Thyroid gland (tissue), 4 donors: Measurements from ENCODE around the gene HOXB3.

Source experiments
- CTCF ChIP-seq, 6 experiments: fragments of 200-600 bp in 3 of 6; fragments of 450-650 bp in 3 of 6; sonication (generic) in 3 of 6; IDR thresholded peaks; one replicate each; pipeline ENCODE4 v1.5.1; 2016 to 2019; ENCODE audit warnings: antibody characterized with exemption in 6 of 6, mild to moderate bottlenecking in 2 of 6, inconsistent platforms in 1 of 6, moderate library complexity in 1 of 6
- POLR2A ChIP-seq, 2 donors: fragments of 450-650 bp; IDR thresholded peaks; one replicate each; pipeline ENCODE4 v1.6.1; 2017; ENCODE audit warnings: antibody characterized with exemption in 2 of 2, mild to moderate bottlenecking in 2 of 2, moderate library complexity in 1 of 2

- TF ChIP-seq CTCF (IDR thresholded peaks at IDR 0.05) (no peak), POLR2A (IDR thresholded peaks at IDR 0.05) (no peak)
These were observed 12.0 kb downstream of the HOXB3 start, which contains the start of gene HOXB4 for GRCh38 chr17:48577946-48578615.
